NCI-H1105 (cell line): ENCODE results near the gene PARG.
A peak's percentile ranks its signal among the peaks of the same experiment; 100 is the strongest.
"Not testable (repeated sequence)": the region's sequence is repeated elsewhere in the genome, so short reads cannot be mapped to it uniquely, and the experiment has no call there.

Experiments
- DNase-seq: peaks from one replicate; lab custom pipeline; 2025; lab: John Stamatoyannopoulos, UW

Gene PARG

GRCh38 chr10:49941447-49942338, at the start of gene PARG, which contains the start of gene TIMM23B:
Gene PARG (minus strand): TSS chr10:49942027. CDS start chr10:49941725, 302 bp downstream.
Gene TIMM23B (plus strand): TSS chr10:49942053. CDS start chr10:49942195, 142 bp downstream.
- peak; percentile 34 for DNase-seq

GRCh38 chr10:49988376-49988775, 46.5 kb upstream of the PARG start, which contains the start of gene AGAP6:
Gene AGAP6 (plus strand): TSS chr10:49988406. CDS start chr10:49988716, 310 bp downstream.
- DNase-seq, result not testable (repeated sequence)

GRCh38 chr10:49987207-49987606, 45.4 kb upstream of the PARG start:
- DNase-seq, result not testable (repeated sequence)

GRCh38 chr10:49977756-49978155, 35.9 kb upstream of the PARG start:
- DNase-seq, result not testable (repeated sequence)

GRCh38 chr10:49972094-49972493, 30.3 kb upstream of the PARG start:
- not testable (repeated sequence) for DNase-seq

- not testable (repeated sequence) for DNase-seq
Measured at GRCh38 chr10:49971466-49971865, 29.6 kb upstream of the PARG start.

- DNase-seq, result not testable (repeated sequence)
Measured at GRCh38 chr10:49970331-49970857, 28.6 kb upstream of the PARG start.

GRCh38 chr10:49953122-49953521, 11.3 kb upstream of the PARG start:
- DNase-seq, result not testable (repeated sequence)

- DNase-seq, result not testable (repeated sequence)
Measured at GRCh38 chr10:49952006-49952405, 10.2 kb upstream of the PARG start.

GRCh38 chr10:49948737-49949136, 6.9 kb upstream of the PARG start:
- not testable (repeated sequence) for DNase-seq

- not testable (repeated sequence) for DNase-seq
Measured at GRCh38 chr10:49948142-49948541, 6.3 kb upstream of the PARG start.

- not testable (repeated sequence) for DNase-seq
Measured at GRCh38 chr10:49943607-49944006, 1.8 kb upstream of the PARG start.

GRCh38 chr10:49942339-49942705, 495 bp upstream of the PARG start:
- not testable (repeated sequence) for DNase-seq

- DNase-seq, result not testable (repeated sequence)
Measured at GRCh38 chr10:49931959-49932728, 9.7 kb downstream of the PARG start.

- DNase-seq, result not testable (repeated sequence)
Measured at GRCh38 chr10:49931276-49931675, 10.6 kb downstream of the PARG start.

GRCh38 chr10:49923572-49923971, 18.3 kb downstream of the PARG start:
- not testable (repeated sequence) for DNase-seq

- DNase-seq, result not testable (repeated sequence)
Measured at GRCh38 chr10:49922041-49922440, 19.8 kb downstream of the PARG start.

- not testable (repeated sequence) for DNase-seq
Measured at GRCh38 chr10:49917927-49918326, 23.9 kb downstream of the PARG start.

GRCh38 chr10:49916451-49916850, 25.4 kb downstream of the PARG start:
- DNase-seq, result not testable (repeated sequence)

GRCh38 chr10:49910295-49910694, 31.5 kb downstream of the PARG start:
- not testable (repeated sequence) for DNase-seq

- DNase-seq, result not testable (repeated sequence)
Measured at GRCh38 chr10:49908290-49909080, 33.3 kb downstream of the PARG start.
